Fibroblast of the aortic adventitia (primary cell): ENCODE data around the gene ZNF74. TPM values are rescaled to one million over a fixed set of nuclear protein-coding genes. Genes with fewer than 3 reads are reported as not detected.

Experiments used
- DNase-seq: peaks from one replicate; pipeline ENCODE4 v3.0.0-alpha.2; 2010; ENCODE audit warnings: low read depth
- H3K4me3 ChIP-seq: 2 replicates; pipeline ENCODE4 v1.5.1; 2011; ENCODE audit warnings: low read depth, mild to moderate bottlenecking, control low read depth, low read length, moderate library complexity
- small RNA-seq: library from RNA; depleted of rRNA; stranded (forward); fragments of <200 nt; gene quantifications from one replicate; pipeline ENCODE3, GENCODE V24; 2012
- total RNA-seq: library from RNA; depleted of rRNA; stranded (reverse); fragments of >200 nt; gene quantifications from 2 replicates; pipeline ENCODE4 v1.2.3, GENCODE V29; 2012; ENCODE audit warnings: low replicate concordance
- TF ChIP-seq, protein P1 (sequence below): IDR thresholded peaks from 2 replicates; pipeline ENCODE4 v1.5.1; 2011; ENCODE audit warnings: mild to moderate bottlenecking, low read length, control low read depth, inconsistent platforms; ENCODE audit not compliant: insufficient read depth

Gene ZNF74
- total RNA-seq, 1 donor, result 5.8 TPM

DNA sequence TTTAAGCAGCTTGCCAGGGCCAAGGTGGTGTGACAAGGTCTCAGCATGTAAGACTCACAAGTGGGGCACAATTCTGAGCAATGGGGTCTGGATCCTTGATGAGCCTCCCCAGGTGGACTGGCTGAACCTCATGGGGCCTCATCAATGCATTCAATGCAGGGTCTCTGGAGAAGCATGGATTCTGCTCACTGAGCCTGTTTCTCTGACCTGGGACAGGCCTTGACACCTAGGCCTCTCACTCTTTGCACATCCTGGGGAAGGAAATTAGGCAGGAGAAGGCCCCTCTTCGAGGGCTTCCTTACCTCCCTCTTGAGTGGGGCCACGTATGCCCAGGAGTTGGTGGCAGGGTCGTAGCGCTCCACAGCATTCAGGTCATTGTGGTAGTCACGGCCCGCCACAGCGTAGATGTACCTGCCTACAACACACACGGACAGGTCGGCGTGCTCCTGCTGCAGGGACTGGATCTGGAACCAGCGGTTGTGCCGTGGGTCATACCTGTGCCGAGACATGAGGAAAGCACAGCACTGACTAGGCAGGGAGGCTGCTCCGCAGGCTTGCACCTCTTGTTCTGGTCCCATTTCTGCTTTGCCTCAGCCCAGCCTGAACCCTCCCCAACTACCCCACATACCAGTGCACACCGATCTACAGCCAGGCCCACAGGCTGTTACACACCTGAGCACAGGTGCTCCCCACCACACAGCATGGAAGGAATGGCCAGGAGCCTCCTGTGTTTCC is 63.7 kb downstream of the ZNF74 start:
- H3K4me3 ChIP-seq, result no peak overlapping the region
- TF ChIP-seq, protein P1, sequence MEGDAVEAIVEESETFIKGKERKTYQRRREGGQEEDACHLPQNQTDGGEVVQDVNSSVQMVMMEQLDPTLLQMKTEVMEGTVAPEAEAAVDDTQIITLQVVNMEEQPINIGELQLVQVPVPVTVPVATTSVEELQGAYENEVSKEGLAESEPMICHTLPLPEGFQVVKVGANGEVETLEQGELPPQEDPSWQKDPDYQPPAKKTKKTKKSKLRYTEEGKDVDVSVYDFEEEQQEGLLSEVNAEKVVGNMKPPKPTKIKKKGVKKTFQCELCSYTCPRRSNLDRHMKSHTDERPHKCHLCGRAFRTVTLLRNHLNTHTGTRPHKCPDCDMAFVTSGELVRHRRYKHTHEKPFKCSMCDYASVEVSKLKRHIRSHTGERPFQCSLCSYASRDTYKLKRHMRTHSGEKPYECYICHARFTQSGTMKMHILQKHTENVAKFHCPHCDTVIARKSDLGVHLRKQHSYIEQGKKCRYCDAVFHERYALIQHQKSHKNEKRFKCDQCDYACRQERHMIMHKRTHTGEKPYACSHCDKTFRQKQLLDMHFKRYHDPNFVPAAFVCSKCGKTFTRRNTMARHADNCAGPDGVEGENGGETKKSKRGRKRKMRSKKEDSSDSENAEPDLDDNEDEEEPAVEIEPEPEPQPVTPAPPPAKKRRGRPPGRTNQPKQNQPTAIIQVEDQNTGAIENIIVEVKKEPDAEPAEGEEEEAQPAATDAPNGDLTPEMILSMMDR, result no peak
- DNase-seq, result no peak

Small RNA genes within 50 kb of the gene (small RNA-seq; reads per million reads assigned to genes)
- not detected for gene RNU6-225P

Other genes with a start within 250 kb of the ZNF74 start
- gene CCDC188, start 243.1 kb upstream of the ZNF74 start, total RNA-seq, result 0.45 TPM in 1 of 2 replicates, not detected in the other
- 0.09 TPM in 1 of 2 replicates, not detected in the other for gene RTN4R, start 125.8 kb upstream of the ZNF74 start, total RNA-seq
- gene DGCR6L, start 74.1 kb upstream of the ZNF74 start, total RNA-seq, result 58.2 and 74.7 TPM in 2 replicates
- gene SCARF2, start 43.7 kb downstream of the ZNF74 start, total RNA-seq, result 11.8 and 42.9 TPM in 2 replicates
- 12.3 and 29.6 TPM in 2 replicates for gene KLHL22, start 101.6 kb downstream of the ZNF74 start, total RNA-seq
- gene MED15, start 113.5 kb downstream of the ZNF74 start, total RNA-seq, result 24.4 and 44.2 TPM in 2 replicates